Measurements from ENCODE around the gene FOXO1.

The FOXO1 gene

DNA sequence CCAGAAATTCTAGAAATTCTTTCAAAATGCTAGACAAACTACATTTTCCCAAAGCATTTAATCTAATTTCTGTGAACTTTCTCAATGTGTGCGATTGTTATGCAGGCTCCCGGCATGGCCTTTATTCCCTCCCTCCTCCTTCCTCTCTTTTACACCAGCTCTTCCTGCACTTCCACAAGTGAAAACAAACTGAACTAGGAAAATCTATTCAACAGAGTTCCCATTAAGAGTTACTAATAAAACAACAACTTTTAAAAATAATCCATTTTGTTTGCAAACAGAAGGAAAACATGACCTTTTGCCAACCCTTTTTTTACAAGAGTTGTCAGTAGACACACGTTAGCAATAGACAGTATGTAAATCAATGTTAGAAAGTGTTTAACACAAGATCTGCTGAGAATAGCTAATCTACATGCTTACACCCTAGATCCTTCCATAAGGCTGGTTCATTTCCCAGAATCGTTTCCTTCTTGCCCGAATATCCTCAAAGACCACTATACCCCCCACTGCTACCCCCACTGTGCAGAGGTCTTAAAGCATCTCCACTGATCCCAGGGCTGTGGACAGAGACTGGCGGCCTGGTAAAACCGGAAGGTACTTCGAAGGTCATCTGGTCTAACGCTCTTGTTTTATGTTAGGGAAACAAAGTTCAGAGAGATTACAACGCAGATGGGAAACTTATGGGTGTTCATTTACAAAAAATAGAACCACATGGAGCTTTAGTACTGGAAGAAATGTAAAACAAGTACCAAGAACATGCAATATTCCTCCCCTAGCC lies 98.0 kb downstream of the FOXO1 start:
- H3K9me3 Mint-ChIP-seq = no peaks in the 10 kb centered on the region
- peaks cover 95% of the 10 kb centered on the region for H3K4me1 Mint-ChIP-seq
- H3K27me3 Mint-ChIP-seq = no peaks in the 10 kb centered on the region
- no peak overlapping the region for H3K4me3 Mint-ChIP-seq
- H3K36me3 Mint-ChIP-seq = peaks cover 2% of the 10 kb centered on the region
- peak overlapping the region; percentile 85 for H3K27ac Mint-ChIP-seq

DNA sequence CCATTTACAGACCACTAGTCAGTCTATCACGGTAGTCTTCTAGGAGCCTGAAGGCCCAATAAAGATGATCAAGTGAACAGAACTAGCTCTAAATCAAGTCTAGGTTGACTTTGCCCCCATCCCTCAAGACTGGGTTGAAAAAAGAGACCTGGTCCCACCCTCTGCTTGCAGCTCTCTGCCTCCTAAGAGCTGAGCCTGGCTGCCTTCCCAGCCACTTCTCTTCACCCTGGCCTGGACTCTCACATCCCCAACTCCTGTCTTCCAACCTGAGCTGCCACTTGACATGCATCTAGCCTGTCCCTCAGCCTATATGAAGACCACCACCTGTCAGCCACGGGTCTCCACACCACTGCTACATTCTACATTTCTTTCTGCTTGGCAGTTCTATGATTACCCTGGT lies 99.6 kb downstream of the FOXO1 start:
- Mint-ChIP-seq H3K36me3 (peaks cover 2% of the 10 kb centered on the region), H3K4me1 (peaks cover 94% of the 10 kb centered on the region), H3K27ac (peak overlapping the region; percentile 95), H3K9me3 (no peaks in the 10 kb centered on the region), H3K4me3 (peak overlapping the region; percentile 30), H3K27me3 (no peaks in the 10 kb centered on the region)

GRCh38 chr13:40565282-40566148 lies 100.9 kb downstream of the FOXO1 start:
- peak overlapping the region; percentile 23 for H3K4me3 Mint-ChIP-seq
- no peaks in the 10 kb centered on the region for H3K27me3 Mint-ChIP-seq
- peak overlapping the region; percentile 92 for H3K27ac Mint-ChIP-seq
- H3K36me3 Mint-ChIP-seq = peaks cover 5% of the 10 kb centered on the region
- no peaks in the 10 kb centered on the region for H3K9me3 Mint-ChIP-seq
- peaks cover 91% of the 10 kb centered on the region for H3K4me1 Mint-ChIP-seq

- peak overlapping the region; percentile 23 for H3K4me3 Mint-ChIP-seq
- no peaks in the 10 kb centered on the region for H3K9me3 Mint-ChIP-seq
- H3K36me3 Mint-ChIP-seq = peaks cover 12% of the 10 kb centered on the region
- H3K27ac Mint-ChIP-seq = peak overlapping the region; percentile 92
- H3K4me1 Mint-ChIP-seq = peaks cover 91% of the 10 kb centered on the region
- no peaks in the 10 kb centered on the region for H3K27me3 Mint-ChIP-seq
Observed at GRCh38 chr13:40564342-40565001, 102.0 kb downstream of the FOXO1 start.

DNA sequence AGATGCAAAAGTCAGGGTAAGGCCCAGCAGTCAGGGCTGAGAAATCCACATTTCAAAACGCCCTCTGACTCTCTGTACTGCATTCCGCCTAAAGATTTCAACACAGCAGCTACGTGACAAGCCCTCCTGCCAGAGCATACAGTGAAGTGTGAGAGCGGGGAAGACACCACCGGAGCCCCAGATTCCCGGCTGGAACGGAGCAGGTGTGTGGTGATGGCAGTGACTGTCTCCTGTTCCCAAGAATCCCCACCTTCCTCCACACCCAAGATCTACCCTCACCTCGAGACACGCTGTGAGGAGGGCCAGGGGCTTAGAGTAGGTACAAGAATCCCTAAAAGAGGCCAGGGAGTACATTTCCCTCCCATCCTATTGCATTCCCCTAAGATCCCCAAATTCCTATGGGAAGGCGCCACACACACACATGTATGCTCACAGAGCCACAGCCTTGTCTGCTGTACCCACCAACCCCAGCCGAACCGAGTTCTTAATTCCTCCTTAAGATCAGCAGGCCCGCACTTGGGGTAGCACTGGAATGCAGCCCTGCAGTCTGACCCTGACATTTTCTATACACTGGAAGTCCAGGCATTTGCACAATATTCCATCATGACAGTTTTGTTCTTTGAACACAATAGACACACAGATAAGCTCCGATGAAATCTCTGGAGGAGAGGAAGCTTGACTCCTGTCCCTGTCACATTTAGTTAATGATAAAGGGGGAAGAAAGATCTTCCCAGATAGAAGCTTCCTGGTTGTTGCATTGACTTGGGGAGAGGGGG lies 102.9 kb downstream of the FOXO1 start:
- no peaks in the 10 kb centered on the region for H3K9me3 Mint-ChIP-seq
- H3K27me3 Mint-ChIP-seq = no peaks in the 10 kb centered on the region
- H3K36me3 Mint-ChIP-seq = peaks cover 16% of the 10 kb centered on the region
- peaks cover 91% of the 10 kb centered on the region for H3K4me1 Mint-ChIP-seq
- H3K4me3 Mint-ChIP-seq = peak overlapping the region; percentile 23
- peak overlapping the region; percentile 92 for H3K27ac Mint-ChIP-seq

- peaks cover 16% of the 10 kb centered on the region for H3K36me3 Mint-ChIP-seq
- H3K4me3 Mint-ChIP-seq = no peak overlapping the region
- no peaks in the 10 kb centered on the region for H3K9me3 Mint-ChIP-seq
- H3K4me1 Mint-ChIP-seq = peaks cover 91% of the 10 kb centered on the region
- H3K27ac Mint-ChIP-seq = peak overlapping the region; percentile 5
- H3K27me3 Mint-ChIP-seq = no peaks in the 10 kb centered on the region
Observed at GRCh38 chr13:40562975-40563349, 103.5 kb downstream of the FOXO1 start.

DNA sequence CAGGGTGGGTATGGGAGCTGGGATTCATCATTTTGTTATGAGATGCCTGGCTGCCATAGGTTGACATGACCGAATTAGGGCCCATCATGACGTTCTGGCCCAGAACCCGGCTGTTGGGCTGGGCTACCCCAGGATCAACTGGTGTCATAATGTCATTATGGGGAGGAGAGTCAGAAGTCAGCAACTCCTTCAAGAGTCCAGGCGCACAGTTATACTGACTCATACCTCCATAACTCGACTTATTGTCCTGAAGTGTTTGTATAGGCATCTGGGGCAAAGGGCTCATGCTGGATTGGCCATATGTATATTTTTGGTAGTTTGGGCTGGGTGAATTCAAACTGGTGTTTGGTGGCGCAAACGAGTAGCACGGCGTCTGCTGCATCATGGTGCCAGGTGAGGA lies 106.5 kb downstream of the FOXO1 start:
- Mint-ChIP-seq H3K27me3 (no peaks in the 10 kb centered on the region), H3K4me1 (peaks cover 95% of the 10 kb centered on the region), H3K27ac (peak overlapping the region; percentile 51), H3K36me3 (peaks cover 29% of the 10 kb centered on the region), H3K9me3 (peaks cover 4% of the 10 kb centered on the region), H3K4me3 (no peak overlapping the region)

DNA sequence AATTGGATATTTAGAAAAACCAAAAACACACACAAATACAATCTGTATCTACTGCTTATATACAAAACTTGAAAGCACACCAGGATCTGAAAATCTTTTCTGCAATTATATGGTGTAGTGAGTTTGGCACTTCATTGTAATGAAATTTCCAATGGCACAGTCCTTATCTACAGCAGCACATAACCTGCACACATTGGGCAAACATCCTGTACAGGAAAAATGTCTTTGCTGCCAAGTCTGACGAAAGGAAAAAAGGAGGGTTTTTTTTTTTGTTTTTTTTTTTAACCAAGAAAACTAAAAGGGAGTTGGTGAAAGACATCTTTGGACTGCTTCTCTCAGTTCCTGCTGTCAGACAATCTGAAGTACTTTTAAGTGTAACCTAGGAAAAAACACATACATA lies 107.8 kb downstream of the FOXO1 start:
- Mint-ChIP-seq H3K27me3 (no peaks in the 10 kb centered on the region), H3K36me3 (peaks cover 29% of the 10 kb centered on the region), H3K27ac (peak overlapping the region; percentile 64), H3K4me3 (peak overlapping the region; percentile 42), H3K9me3 (peaks cover 4% of the 10 kb centered on the region), H3K4me1 (peaks cover 95% of the 10 kb centered on the region)

GRCh38 chr13:40556453-40556852 lies 110.0 kb downstream of the FOXO1 start:
- Mint-ChIP-seq H3K4me1 (peaks cover 98% of the 10 kb centered on the region), H3K36me3 (peaks cover 29% of the 10 kb centered on the region), H3K27ac (peak overlapping the region; percentile 86), H3K4me3 (no peak overlapping the region), H3K9me3 (peaks cover 4% of the 10 kb centered on the region), H3K27me3 (no peaks in the 10 kb centered on the region)

DNA sequence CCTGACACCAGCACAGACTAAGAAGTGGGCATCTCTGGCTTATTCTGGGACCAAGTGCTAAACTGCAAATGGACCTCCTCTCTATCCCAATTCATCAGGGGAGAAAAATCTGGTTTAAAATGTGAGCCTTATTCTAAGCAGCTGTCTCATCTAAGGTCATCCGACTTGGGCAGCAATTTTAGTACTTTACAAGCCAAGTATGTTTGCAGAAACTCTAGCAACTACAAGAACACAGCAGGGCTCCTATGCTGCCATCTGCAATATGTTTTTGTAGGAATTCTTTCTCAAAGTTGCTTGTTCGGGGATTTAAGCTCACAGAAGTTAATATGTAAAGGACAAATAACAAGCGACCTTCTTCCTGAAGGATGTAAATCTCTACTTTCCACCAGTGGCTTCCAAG lies 113.1 kb downstream of the FOXO1 start:
- Mint-ChIP-seq H3K4me3 (no peak overlapping the region), H3K4me1 (peaks cover 83% of the 10 kb centered on the region), H3K27me3 (no peaks in the 10 kb centered on the region), H3K9me3 (peaks cover 10% of the 10 kb centered on the region), H3K27ac (peak overlapping the region; percentile 86), H3K36me3 (peaks cover 18% of the 10 kb centered on the region)

DNA sequence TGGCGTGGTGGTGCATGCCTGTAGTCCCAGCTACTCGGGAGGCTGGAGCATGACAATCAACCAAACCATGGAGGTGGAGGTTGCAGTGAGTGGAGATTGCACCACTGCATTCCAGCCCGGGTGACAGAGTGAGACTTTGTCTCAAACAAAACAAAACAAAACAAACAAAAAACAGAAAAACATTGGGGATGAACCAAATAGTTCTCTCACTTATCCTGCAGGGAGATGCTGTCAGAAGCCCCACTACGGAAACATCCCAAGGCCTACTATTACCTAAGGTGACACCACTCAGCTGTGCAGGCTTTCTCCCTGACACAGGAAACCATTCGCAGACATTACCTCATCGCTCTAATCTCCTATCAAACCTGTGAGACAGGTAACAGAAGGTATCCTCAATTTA lies 113.5 kb downstream of the FOXO1 start:
- peak overlapping the region; percentile 86 for H3K27ac Mint-ChIP-seq
- no peak overlapping the region for H3K4me3 Mint-ChIP-seq
- H3K27me3 Mint-ChIP-seq = no peaks in the 10 kb centered on the region
- peaks cover 83% of the 10 kb centered on the region for H3K4me1 Mint-ChIP-seq
- peaks cover 10% of the 10 kb centered on the region for H3K9me3 Mint-ChIP-seq
- peaks cover 16% of the 10 kb centered on the region for H3K36me3 Mint-ChIP-seq

GRCh38 chr13:40550130-40550529 lies 116.3 kb downstream of the FOXO1 start:
- H3K9me3 Mint-ChIP-seq = peaks cover 5% of the 10 kb centered on the region
- H3K4me3 Mint-ChIP-seq = no peak overlapping the region
- no peaks in the 10 kb centered on the region for H3K27me3 Mint-ChIP-seq
- peaks cover 66% of the 10 kb centered on the region for H3K4me1 Mint-ChIP-seq
- H3K27ac Mint-ChIP-seq = no peak overlapping the region
- peaks cover 4% of the 10 kb centered on the region for H3K36me3 Mint-ChIP-seq

DNA sequence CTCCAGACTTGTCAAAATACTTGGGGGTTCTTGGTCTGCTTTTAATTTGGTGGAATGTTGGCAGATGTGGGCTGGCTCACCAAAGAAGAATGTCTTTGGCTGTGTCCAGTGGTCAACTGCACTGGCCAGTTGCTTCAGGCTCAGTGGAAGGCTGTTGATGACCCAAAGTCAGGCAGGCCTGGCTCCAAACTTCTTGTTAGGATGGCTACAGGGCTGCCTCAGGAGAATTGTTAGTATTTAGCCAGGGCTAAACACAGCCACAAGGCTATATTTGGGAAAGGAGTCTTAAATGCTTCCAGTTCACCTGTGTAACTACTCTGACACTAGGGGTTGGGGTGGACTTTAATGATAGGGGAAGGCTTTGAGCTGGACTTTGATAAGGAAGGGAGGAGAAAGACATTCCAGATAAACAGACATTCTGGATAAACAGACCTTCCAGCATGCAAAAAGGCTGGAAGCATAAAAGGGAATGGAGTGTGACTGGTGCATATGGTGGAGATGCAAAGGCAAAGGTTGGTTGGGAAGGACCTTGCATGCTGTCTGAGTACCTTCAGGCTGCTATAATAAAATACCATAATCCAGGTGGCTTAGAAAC lies 116.8 kb downstream of the FOXO1 start:
- H3K27ac Mint-ChIP-seq = peak overlapping the region; percentile 2

GRCh38 chr13:40547591-40548315 lies 118.7 kb downstream of the FOXO1 start:
- peaks cover 5% of the 10 kb centered on the region for H3K9me3 Mint-ChIP-seq
- H3K27me3 Mint-ChIP-seq = no peaks in the 10 kb centered on the region
- peak overlapping the region; percentile 76 for H3K27ac Mint-ChIP-seq
- H3K4me3 Mint-ChIP-seq = no peak overlapping the region
- H3K4me1 Mint-ChIP-seq = peaks cover 44% of the 10 kb centered on the region
- H3K36me3 Mint-ChIP-seq = peaks cover 4% of the 10 kb centered on the region

More for the DNA sequence above, 116.8 kb downstream of the FOXO1 start:
- peaks cover 63% of the 10 kb centered on the region for H3K4me1 Mint-ChIP-seq
- peaks cover 5% of the 10 kb centered on the region for H3K9me3 Mint-ChIP-seq
- H3K36me3 Mint-ChIP-seq = peaks cover 4% of the 10 kb centered on the region
- H3K4me3 Mint-ChIP-seq = no peak overlapping the region
- no peaks in the 10 kb centered on the region for H3K27me3 Mint-ChIP-seq
